HepG2 (cell line): ENCODE data around the gene LIF. TPM values are rescaled to one million over a fixed set of nuclear protein-coding genes. Genes with fewer than 3 reads are reported as not detected.
A peak's percentile ranks its signal among the peaks of the same experiment; 100 is the strongest.

Experiments
- BORCS8-MEF2B ChIP-seq: sonication (generic); formaldehyde crosslinking; IDR thresholded peaks from 2 replicates; pipeline ENCODE4 v1.8.0; 2022; ENCODE audit warnings: mild to moderate bottlenecking, missing genetic modification reagents
- CBX5 ChIP-seq: sonication (generic); formaldehyde crosslinking; IDR thresholded peaks from 2 replicates; pipeline ENCODE4 v1.4.0; 2020; ENCODE audit warnings: missing genetic modification reagents, borderline replicate concordance
- DPF2 ChIP-seq: sonication (generic); formaldehyde crosslinking; IDR thresholded peaks from 2 replicates; pipeline ENCODE4 v1.4.0; 2020; ENCODE audit warnings: mild to moderate bottlenecking, low read depth, missing genetic modification reagents, borderline replicate concordance
- FOXJ3 ChIP-seq: sonication (generic); formaldehyde crosslinking; IDR thresholded peaks from 2 replicates; pipeline ENCODE4 v1.4.0; 2020; ENCODE audit warnings: missing genetic modification reagents, mild to moderate bottlenecking, borderline replicate concordance
- JARID2 ChIP-seq: sonication (generic); formaldehyde crosslinking; IDR thresholded peaks from 2 replicates; pipeline ENCODE4 v1.8.1; 2023; ENCODE audit warnings: missing genetic modification reagents, inconsistent platforms; ENCODE audit not compliant: insufficient replicate concordance
- JUNB ChIP-seq: sonication (generic); formaldehyde crosslinking; IDR thresholded peaks from 2 replicates; pipeline ENCODE4 v1.8.0; 2022; ENCODE audit warnings: missing genetic modification reagents, mild to moderate bottlenecking, borderline replicate concordance
- NFYB ChIP-seq: sonication (generic); formaldehyde crosslinking; IDR thresholded peaks from 2 replicates; pipeline ENCODE4 v1.4.0; 2020; ENCODE audit warnings: missing genetic modification reagents
- NKX3-1 ChIP-seq: sonication (generic); formaldehyde crosslinking; IDR thresholded peaks from 2 replicates; pipeline ENCODE4 v1.5.0; 2020; ENCODE audit warnings: missing genetic modification reagents
- RAD51 ChIP-seq: fragments of 450-650 bp; IDR thresholded peaks from 2 replicates; pipeline ENCODE4 v1.6.1; 2016; ENCODE audit warnings: borderline replicate concordance
- SIX1 ChIP-seq: sonication (generic); formaldehyde crosslinking; IDR thresholded peaks from 2 replicates; pipeline ENCODE4 v1.4.0; 2020; ENCODE audit warnings: missing genetic modification reagents, borderline replicate concordance
- SOX5 ChIP-seq: IDR thresholded peaks from 2 replicates; pipeline ENCODE4 v1.6.1; 2016; ENCODE audit warnings: borderline replicate concordance
- YEATS2 ChIP-seq: sonication (generic); formaldehyde crosslinking; IDR thresholded peaks from 2 replicates; pipeline ENCODE4 v1.4.0; 2020; ENCODE audit warnings: missing genetic modification reagents, borderline replicate concordance
- ZMYM2 ChIP-seq: sonication (generic); formaldehyde crosslinking; IDR thresholded peaks from 2 replicates; pipeline ENCODE4 v1.8.0; 2022; ENCODE audit warnings: mild to moderate bottlenecking, missing genetic modification reagents
- ZNF160 ChIP-seq: sonication (generic); formaldehyde crosslinking; IDR thresholded peaks from 2 replicates; pipeline ENCODE4 v1.8.0; 2022; ENCODE audit warnings: mild to moderate bottlenecking, inconsistent platforms, missing genetic modification reagents
- ZNF253 ChIP-seq: sonication (generic); formaldehyde crosslinking; IDR thresholded peaks from 2 replicates; pipeline ENCODE4 v1.8.0; 2022; ENCODE audit warnings: mild to moderate bottlenecking, missing genetic modification reagents, borderline replicate concordance
- ZNF256 ChIP-seq: sonication (generic); formaldehyde crosslinking; conservative IDR thresholded peaks from 2 replicates; pipeline ENCODE4 v1.4.0; 2020; ENCODE audit warnings: missing genetic modification reagents
- ZNF3 ChIP-seq: IDR thresholded peaks from 2 replicates; pipeline ENCODE4 v1.7.0; 2017; ENCODE audit warnings: inconsistent platforms
- ZNF337 ChIP-seq: sonication (generic); formaldehyde crosslinking; IDR thresholded peaks from 2 replicates; pipeline ENCODE4 v1.5.1; 2020; ENCODE audit warnings: missing genetic modification reagents, low read depth, mild to moderate bottlenecking, borderline replicate concordance
- ZNF383 ChIP-seq: sonication (generic); formaldehyde crosslinking; IDR thresholded peaks from 2 replicates; pipeline ENCODE4 v1.4.0; 2020; ENCODE audit warnings: missing genetic modification reagents, mild to moderate bottlenecking, borderline replicate concordance
- polyA plus RNA-seq, 8 experiments: library from polyadenylated mRNA; depleted of rRNA in 3 of 8; stranded (reverse) in 7 of 8; unstranded in 1 of 8; fragments of >200 nt; fragmentation: Illumina TruSeq in 4 of 8; extraction: Trizol in 4 of 8; gene quantifications; 2 replicates each; pipeline versions ENCODE4 v1.2.1 to v1.2.3, GENCODE V29; 2011 to 2016; ENCODE audit warnings: low read depth in 4 of 8, missing spikeins in 1 of 8, mixed read lengths in 1 of 8; ENCODE audit not compliant: insufficient read depth in 1 of 8
- total RNA-seq, 5 experiments: library from RNA; depleted of rRNA; stranded (reverse); fragments of >200 nt; fragmentation: Illumina TruSeq; extraction: Trizol; gene quantifications; 2 replicates each; pipeline ENCODE4 v1.2.3, GENCODE V29; 2016; ENCODE audit warnings: low read depth in 1 of 5
- TF ChIP-seq, protein P1 (sequence below): sonication (generic); formaldehyde crosslinking; IDR thresholded peaks from 2 replicates; pipeline ENCODE4 v1.5.0; 2020; ENCODE audit warnings: missing genetic modification reagents, mild to moderate bottlenecking, borderline replicate concordance
- TF ChIP-seq, protein P2 (sequence below): sonication (generic); formaldehyde crosslinking; IDR thresholded peaks from 2 replicates; pipeline ENCODE4 v1.8.0; 2022; ENCODE audit warnings: low read depth, missing genetic modification reagents
- TF ChIP-seq, protein P3 (sequence below): sonication (generic); IDR thresholded peaks from 2 replicates; pipeline ENCODE4 v1.6.1; 2016; ENCODE audit warnings: low read depth, borderline replicate concordance
- TF ChIP-seq, protein P4 (sequence below): sonication (generic); formaldehyde crosslinking; IDR thresholded peaks from 2 replicates; pipeline ENCODE4 v1.4.0; 2020; ENCODE audit warnings: mild to moderate bottlenecking, low read depth, missing genetic modification reagents
- TF ChIP-seq, protein P5 (sequence below): sonication (generic); formaldehyde crosslinking; IDR thresholded peaks from 2 replicates; pipeline ENCODE4 v1.5.0; 2020; ENCODE audit warnings: mild to moderate bottlenecking, low read depth, missing genetic modification reagents, borderline replicate concordance

The LIF gene
- total and polyA plus RNA-seq, 2 of the 13 experiments (the other 11 are each of a cell fraction or from before 2014, with no cell fraction given), result 3.6 to 8.5 TPM

DNA sequence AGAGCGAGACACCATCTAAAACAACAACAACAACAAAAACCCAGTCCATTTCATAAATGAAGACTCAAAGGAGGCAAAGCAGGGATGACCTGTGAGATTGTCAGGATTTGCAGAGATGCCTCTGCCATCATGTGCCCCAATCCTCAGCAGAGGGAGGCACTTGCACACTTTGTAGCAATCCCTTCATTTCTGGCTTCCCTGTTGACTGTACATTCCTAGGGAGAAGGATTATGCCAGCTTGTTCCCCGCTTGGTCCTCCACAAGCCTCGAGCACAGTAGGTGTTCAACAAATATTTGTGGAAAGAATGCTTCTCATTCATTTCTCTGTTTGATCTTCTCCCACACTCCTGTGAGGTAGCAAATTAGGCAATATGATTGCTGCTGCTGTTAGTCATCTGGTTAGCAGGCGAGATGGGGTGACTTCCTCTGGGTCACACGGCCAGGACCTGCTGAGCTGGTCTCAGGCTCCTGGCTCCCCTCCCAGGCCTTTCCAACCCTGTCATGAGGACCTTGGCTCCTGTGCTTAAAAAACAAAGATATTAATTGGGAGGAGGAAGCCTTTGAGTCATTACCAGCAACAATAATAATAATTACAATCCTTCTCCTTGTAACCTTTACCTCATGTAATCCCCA is 34.1 kb downstream of the LIF start (continued):
- TF ChIP-seq, protein P1, sequence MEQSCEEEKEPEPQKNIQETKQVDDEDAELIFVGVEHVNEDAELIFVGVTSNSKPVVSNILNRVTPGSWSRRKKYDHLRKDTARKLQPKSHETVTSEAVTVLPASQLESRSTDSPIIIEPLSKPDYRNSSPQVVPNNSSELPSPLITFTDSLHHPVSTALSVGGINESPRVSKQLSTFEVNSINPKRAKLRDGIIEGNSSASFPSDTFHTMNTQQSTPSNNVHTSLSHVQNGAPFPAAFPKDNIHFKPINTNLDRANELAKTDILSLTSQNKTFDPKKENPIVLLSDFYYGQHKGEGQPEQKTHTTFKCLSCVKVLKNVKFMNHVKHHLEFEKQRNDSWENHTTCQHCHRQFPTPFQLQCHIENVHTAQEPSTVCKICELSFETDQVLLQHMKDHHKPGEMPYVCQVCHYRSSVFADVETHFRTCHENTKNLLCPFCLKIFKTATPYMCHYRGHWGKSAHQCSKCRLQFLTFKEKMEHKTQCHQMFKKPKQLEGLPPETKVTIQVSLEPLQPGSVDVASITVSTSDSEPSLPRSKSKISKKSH (CRISPR knock-in tag), result no peak
- TF ChIP-seq BORCS8-MEF2B (CRISPR knock-in tag) (no peak), JUNB (CRISPR knock-in tag) (no peak), ZNF256 (CRISPR knock-in tag) (no peak), ZNF337 (no peak), SIX1 (CRISPR knock-in tag) (peak; percentile 28; the same call in 1 of the 2 replicates), ZNF160 (CRISPR knock-in tag) (no peak), ZNF383 (CRISPR knock-in tag) (no peak), ZMYM2 (CRISPR knock-in tag) (peak; percentile 98), SOX5 (peak; percentile 87), NFYB (no peak), ZNF3 (CRISPR knock-in tag) (peak; percentile 43; the same call in 1 of the 2 replicates), RAD51 (no peak), FOXJ3 (no peak), NKX3-1 (CRISPR knock-in tag) (no peak), DPF2 (CRISPR knock-in tag) (peak; percentile 38; the same call in 1 of the 2 replicates), CBX5 (peak; percentile 80; the same call in 1 of the 2 replicates), JARID2 (no peak), ZNF253 (CRISPR knock-in tag) (no peak), YEATS2 (peak; percentile 64; the same call in 1 of the 2 replicates)
- TF ChIP-seq, protein P2, sequence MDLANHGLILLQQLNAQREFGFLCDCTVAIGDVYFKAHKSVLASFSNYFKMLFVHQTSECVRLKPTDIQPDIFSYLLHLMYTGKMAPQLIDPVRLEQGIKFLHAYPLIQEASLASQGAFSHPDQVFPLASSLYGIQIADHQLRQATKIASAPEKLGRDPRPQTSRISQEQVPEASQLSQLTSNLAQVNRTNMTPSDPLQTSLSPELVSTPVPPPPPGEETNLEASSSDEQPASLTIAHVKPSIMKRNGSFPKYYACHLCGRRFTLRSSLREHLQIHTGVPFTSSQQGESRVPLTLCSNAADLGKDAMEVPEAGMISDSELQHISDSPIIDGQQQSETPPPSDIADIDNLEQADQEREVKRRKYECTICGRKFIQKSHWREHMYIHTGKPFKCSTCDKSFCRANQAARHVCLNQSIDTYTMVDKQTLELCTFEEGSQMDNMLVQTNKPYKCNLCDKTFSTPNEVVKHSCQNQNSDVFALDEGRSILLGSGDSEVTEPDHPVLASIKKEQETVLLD (CRISPR knock-in tag), result no peak
- TF ChIP-seq, protein P3, sequence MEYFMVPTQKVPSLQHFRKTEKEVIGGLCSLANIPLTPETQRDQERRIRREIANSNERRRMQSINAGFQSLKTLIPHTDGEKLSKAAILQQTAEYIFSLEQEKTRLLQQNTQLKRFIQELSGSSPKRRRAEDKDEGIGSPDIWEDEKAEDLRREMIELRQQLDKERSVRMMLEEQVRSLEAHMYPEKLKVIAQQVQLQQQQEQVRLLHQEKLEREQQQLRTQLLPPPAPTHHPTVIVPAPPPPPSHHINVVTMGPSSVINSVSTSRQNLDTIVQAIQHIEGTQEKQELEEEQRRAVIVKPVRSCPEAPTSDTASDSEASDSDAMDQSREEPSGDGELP, result peak; percentile 87; the same call in 1 of the 2 replicates
- TF ChIP-seq, protein P4, sequence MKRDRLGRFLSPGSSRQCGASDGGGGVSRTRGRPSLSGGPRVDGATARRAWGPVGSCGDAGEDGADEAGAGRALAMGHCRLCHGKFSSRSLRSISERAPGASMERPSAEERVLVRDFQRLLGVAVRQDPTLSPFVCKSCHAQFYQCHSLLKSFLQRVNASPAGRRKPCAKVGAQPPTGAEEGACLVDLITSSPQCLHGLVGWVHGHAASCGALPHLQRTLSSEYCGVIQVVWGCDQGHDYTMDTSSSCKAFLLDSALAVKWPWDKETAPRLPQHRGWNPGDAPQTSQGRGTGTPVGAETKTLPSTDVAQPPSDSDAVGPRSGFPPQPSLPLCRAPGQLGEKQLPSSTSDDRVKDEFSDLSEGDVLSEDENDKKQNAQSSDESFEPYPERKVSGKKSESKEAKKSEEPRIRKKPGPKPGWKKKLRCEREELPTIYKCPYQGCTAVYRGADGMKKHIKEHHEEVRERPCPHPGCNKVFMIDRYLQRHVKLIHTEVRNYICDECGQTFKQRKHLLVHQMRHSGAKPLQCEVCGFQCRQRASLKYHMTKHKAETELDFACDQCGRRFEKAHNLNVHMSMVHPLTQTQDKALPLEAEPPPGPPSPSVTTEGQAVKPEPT (CRISPR knock-in tag), result no peak
- TF ChIP-seq, protein P5, sequence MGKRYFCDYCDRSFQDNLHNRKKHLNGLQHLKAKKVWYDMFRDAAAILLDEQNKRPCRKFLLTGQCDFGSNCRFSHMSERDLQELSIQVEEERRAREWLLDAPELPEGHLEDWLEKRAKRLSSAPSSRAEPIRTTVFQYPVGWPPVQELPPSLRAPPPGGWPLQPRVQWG, result no peak
